HL-60/S4 treated with phorbol 12-myristate 13-acetate at 8.2 ng/mL for 4 days and 3 days (cell line): Measurements from ENCODE around the gene ATP8A2.
"Not testable (repeated sequence)": the region's sequence is repeated elsewhere in the genome, so short reads cannot be mapped to it uniquely, and the experiment has no call there.

Source experiments
- in situ Hi-C: fragments of 300-500 bp; cut with MboI; formaldehyde crosslinking; loops from 2 replicates; pipeline ENCODE4 v1.15.0; 2022; ENCODE audit warnings: low sequenced_read_pairs

The ATP8A2 gene

GRCh38 chr13:25945596-25945995, 573.8 kb downstream of the ATP8A2 start:
- in situ Hi-C loops: no loop called here

- in situ Hi-C loops: no loop called here
These were observed 574.5 kb downstream of the ATP8A2 start for GRCh38 chr13:25946321-25946720.

- in situ Hi-C loops: no loop called here
These were observed 577.1 kb downstream of the ATP8A2 start for GRCh38 chr13:25948910-25949309.

DNA sequence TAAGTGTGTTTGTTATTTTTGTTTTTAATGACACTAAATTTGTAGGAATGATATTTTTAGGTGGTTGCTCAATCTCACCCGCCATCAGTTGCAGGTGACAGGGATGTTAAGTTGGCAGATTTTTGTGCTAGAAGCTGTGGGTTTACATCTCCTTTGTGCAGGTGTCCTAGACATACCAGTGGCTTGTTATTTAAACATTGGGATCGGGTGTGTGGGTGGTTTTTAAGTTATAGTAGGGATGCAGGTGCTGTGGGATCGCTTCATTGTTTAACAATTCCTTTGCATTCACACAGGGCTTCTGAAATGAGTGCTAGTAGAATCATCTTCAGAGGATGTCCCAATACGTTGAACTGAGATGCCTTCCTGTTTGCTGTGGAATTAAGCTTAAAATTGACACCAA, 580.1 kb downstream of the ATP8A2 start:
- in situ Hi-C loops: no loop called here

GRCh38 chr13:25954080-25954479, 582.3 kb downstream of the ATP8A2 start:
- in situ Hi-C loops: not testable (repeated sequence)

GRCh38 chr13:25954943-25955342, 583.2 kb downstream of the ATP8A2 start:
- in situ Hi-C loops: not testable (repeated sequence)

GRCh38 chr13:25958986-25959385, 587.2 kb downstream of the ATP8A2 start:
- in situ Hi-C loops: no loop called here

DNA sequence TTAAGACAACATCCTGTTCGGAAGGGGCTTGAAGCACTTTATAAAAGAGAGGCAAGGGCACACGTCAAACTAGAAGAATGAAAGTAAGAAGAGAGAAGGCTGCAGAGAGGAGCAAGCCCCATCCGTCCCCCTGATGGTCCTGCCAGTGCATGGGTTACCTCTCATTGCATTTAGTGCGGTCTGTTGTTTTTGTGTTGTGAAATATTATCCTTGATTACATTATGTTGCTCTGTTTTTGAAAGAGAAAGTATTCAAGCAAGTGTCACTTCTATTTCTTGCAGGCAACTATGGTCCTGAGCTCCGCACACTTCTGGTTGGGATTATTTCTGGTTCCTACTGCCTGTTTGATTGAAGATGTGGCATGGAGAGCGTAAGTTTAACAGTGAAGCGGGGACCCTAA, 589.5 kb downstream of the ATP8A2 start:
- in situ Hi-C loops: no loop called here

- in situ Hi-C loops: no loop called here
These were observed 591.9 kb downstream of the ATP8A2 start for GRCh38 chr13:25963674-25964073.

DNA sequence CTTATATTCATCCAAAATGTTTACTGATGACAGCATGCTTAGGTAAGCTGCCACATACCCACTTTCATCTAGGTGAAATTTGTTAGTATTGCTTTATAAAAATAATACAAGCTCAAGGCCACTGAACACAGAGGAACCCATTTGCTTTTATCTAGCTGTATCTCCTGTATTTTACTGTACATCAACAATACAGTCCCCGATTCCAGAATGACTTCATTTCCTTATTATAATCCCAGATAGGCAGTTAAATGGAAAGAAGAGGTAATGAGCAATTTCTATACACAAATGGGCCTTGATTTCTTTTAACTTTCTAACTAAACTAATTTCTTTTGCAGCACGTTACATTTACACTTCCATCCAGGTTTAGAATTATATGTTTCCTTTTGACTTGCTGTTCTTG, 593.8 kb downstream of the ATP8A2 start:
- in situ Hi-C loops: no loop called here

DNA sequence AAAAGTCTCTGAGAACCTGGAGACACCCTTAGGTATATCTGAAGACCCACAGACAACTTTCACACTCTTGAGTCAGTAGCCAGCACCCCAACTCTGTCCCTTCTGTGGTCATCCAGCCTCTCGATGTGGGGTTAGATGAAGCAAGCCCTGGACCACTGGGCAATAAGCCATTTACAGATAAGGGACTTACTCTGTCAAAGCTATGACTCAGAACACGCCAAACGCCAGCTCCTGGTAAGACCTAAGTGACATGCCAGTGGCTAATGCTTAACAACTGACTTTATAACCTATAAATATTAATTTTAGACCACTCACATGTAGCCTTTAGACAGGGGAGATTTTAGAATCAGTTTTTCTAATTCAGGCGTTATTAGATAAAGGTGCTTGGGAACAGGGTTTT, 594.3 kb downstream of the ATP8A2 start:
- in situ Hi-C loops: no loop called here

DNA sequence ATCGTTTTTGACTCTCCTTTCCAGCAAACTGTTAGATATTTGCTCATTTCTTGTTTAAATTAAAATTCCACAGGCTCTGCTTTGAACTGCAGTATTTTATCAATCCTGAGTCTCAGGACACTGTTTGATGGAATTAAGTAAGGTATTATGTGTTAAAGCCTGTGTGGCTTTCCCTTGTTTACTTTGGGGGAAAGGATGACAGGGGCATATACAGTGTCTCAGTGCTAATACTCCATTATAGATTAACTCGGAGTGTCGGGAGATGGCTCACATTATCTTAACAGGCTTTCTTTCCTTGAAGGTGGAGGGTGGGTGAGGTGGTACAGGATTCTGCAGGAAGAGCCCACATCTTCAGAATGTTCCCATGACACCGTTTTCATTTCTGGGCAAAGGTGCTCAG, 595.4 kb downstream of the ATP8A2 start:
- in situ Hi-C loops: no loop called here

- in situ Hi-C loops: no loop called here
These were observed 599.3 kb downstream of the ATP8A2 start for GRCh38 chr13:25971047-25971446.

- in situ Hi-C loops: no loop called here
These were observed 599.8 kb downstream of the ATP8A2 start for GRCh38 chr13:25971459-25972145.

DNA sequence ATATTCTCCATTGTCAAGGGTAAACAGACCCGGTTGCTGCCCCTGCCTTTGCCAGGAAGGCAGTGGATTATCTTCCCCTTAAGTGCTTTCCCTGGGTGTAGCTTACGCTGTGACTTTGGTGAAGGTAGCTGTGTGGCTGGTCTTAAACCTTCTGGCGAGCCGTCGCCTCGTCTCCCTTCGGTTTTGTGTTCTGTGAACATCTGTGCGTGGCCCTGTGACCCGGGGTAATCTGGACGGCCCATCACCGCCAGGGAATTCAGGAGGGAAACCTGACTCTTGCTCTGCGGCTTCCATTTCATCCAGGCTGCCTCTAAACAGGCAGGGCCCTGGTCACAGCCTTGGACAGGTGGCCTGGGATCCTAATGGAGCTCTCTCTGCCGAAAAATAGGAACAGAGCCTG, 601.3 kb downstream of the ATP8A2 start:
- in situ Hi-C loops: no loop called here

DNA sequence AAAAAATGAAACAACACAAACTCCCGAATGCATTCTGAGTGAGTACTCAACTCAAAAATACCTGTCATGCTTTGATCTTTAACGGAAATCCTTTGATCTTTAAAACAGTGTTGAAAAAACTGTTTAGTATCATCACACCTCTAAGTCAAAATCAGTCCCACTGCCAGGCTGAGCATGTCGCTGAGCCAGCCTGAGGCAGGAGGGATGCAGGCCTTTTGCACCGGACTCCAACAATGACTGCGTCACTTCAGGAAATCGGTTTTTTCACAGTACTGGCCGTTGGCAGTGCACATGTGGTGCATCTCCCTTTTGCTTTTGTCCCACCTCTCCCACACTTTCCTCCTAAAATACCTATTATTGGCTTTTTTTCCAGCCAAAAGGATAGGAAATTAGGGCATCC, 601.8 kb downstream of the ATP8A2 start:
- in situ Hi-C loops: no loop called here

- in situ Hi-C loops: no loop called here
These were observed 605.4 kb downstream of the ATP8A2 start for GRCh38 chr13:25977216-25977615.

DNA sequence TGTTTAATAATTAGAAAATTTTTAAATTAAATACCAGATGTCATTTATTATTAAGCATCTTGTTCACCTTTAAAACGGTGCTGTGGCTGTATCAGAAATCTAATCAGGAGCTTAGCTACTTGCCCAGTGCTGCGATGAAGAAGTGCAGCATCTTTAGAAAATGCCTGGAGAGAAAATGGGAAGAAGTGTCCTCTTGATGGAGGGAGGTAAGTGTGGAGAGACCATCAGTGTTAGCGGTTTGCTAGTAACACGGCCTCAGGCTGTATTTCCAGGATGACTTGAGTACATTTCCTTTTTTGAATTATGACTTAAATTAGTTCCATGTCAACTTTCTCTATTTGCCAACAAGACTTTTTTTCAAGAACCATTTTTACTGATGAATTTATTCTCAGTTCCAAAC, 605.9 kb downstream of the ATP8A2 start:
- in situ Hi-C loops: no loop called here

GRCh38 chr13:25978961-25979360, 607.2 kb downstream of the ATP8A2 start:
- in situ Hi-C loops: no loop called here

DNA sequence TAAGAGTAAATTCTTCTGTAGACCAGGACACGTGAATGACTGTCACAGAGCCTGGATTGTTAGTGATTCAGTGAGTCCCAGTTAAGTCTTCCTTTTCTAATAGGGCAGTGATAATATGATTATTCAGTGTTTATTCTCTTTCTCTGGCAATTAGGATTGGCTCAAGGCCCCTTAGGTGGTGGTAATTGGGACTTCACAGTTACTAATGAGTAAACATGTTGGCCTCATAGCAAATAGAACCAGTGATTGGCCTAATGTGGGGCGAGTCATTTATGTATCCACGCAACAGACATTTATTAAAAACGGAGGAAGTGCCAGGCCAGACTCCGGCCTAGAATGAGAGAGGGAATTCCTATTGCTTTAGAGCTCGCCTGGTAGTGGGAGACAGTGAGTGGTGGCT, 607.6 kb downstream of the ATP8A2 start:
- in situ Hi-C loops: no loop called here

- in situ Hi-C loops: no loop called here
These were observed 608.5 kb downstream of the ATP8A2 start for GRCh38 chr13:25980255-25980654.

- in situ Hi-C loops: no loop called here
These were observed 609.3 kb downstream of the ATP8A2 start for GRCh38 chr13:25981060-25981459.

DNA sequence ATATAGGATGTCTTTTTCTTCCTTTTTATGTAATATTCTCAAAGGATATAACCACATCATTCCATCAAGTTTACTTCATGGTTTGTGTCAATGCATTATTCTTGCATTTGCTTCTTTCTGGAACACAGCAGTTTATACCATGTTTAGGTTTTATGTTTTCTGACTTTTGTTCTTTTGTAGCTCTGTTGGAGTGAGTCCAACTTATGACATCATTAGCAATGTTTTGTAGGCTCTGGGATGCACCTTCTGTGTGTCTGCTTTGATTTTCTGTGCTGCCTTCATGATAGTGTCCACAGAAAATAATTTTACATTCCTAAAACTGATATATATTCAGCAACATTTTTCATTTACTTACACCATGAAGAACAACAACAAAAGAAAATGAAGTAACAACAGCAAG, 611.1 kb downstream of the ATP8A2 start:
- in situ Hi-C loops: no loop called here
